Measurements from ENCODE around the gene NPTX1. TPM values are rescaled to one million over a fixed set of nuclear protein-coding genes. Genes with fewer than 3 reads are reported as not detected.

Gene NPTX1
- total and polyA plus RNA-seq, 3 donors from 2014 or later = 1.7 to 3.8 (median 3.7) TPM

DNA sequence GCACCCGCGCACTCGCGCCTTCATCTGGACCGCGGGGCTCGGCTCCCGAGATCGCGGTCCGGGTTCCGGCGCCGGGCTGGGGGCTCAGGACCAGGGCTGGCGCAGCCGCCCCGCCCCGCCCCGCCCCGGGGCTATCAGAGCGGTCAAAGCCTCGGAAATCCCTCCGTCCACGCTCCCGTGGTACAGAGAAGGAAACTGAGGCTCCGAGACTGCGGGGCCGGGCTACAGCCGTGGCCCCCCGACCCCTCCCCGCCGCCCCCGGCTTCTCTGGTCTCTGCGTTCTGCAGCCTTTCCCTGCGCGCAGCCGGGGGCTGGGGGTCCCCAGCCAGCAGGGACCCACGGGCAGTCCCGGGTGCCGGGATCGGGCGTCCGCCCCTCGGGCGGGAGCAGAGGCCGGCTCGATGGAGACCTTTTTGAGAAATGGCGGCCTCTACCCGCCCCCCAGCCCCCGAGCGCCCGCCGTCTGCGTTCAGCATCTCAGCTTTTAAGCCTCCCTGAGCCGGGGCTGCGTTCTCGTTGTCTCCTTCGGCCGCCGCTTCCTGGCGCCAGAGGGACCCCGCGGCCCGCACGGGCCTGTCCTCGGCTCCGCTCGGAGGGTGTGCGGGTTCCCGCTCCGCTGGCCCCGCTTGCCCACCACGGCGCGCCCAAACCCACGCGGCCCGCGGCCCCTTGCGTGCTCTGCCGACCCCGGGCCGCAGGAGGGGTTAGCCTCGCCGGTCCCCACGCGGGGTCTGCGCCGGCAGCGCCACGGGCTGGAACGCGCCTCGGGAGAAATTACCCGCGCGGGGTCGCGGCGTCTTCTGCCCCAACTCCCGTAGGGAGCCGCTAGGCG lies 1.5 kb upstream of the NPTX1 start:
- no peaks in the 10 kb centered on the region for H3K36me3 ChIP-seq (ENCODE audit: low read depth, missing control alignments)
- peaks cover 39% of the 10 kb centered on the region for H3K4me1 ChIP-seq
- peak; percentile 66 for DNase-seq
- peak overlapping the region in 1 of 2 donors; percentile 56 for H3K4me3 ChIP-seq
- no peaks in the 10 kb centered on the region for H3K9me3 ChIP-seq
- intact Hi-C loops (cut with DNase I; ENCODE audit: low total_unique reads) = loop anchor here (10.0 kb wide), 1 partner anchor 97 kb away; no protein-coding TSS in a partner anchor
- WGBS, 2 donors = 1 to 4% methylated on average over 8 to 71 of the region's 103 CpGs
- H3K27me3 ChIP-seq = no peaks in the 10 kb centered on the region
- no peak for TF ChIP-seq POLR2A (IDR thresholded peaks at IDR 0.05)
- TF ChIP-seq, protein P1, sequence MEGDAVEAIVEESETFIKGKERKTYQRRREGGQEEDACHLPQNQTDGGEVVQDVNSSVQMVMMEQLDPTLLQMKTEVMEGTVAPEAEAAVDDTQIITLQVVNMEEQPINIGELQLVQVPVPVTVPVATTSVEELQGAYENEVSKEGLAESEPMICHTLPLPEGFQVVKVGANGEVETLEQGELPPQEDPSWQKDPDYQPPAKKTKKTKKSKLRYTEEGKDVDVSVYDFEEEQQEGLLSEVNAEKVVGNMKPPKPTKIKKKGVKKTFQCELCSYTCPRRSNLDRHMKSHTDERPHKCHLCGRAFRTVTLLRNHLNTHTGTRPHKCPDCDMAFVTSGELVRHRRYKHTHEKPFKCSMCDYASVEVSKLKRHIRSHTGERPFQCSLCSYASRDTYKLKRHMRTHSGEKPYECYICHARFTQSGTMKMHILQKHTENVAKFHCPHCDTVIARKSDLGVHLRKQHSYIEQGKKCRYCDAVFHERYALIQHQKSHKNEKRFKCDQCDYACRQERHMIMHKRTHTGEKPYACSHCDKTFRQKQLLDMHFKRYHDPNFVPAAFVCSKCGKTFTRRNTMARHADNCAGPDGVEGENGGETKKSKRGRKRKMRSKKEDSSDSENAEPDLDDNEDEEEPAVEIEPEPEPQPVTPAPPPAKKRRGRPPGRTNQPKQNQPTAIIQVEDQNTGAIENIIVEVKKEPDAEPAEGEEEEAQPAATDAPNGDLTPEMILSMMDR (IDR thresholded peaks at IDR 0.05) = peak; percentile 34 to 50 (median 42)
- H3K27ac ChIP-seq = no peak overlapping the region

DNA sequence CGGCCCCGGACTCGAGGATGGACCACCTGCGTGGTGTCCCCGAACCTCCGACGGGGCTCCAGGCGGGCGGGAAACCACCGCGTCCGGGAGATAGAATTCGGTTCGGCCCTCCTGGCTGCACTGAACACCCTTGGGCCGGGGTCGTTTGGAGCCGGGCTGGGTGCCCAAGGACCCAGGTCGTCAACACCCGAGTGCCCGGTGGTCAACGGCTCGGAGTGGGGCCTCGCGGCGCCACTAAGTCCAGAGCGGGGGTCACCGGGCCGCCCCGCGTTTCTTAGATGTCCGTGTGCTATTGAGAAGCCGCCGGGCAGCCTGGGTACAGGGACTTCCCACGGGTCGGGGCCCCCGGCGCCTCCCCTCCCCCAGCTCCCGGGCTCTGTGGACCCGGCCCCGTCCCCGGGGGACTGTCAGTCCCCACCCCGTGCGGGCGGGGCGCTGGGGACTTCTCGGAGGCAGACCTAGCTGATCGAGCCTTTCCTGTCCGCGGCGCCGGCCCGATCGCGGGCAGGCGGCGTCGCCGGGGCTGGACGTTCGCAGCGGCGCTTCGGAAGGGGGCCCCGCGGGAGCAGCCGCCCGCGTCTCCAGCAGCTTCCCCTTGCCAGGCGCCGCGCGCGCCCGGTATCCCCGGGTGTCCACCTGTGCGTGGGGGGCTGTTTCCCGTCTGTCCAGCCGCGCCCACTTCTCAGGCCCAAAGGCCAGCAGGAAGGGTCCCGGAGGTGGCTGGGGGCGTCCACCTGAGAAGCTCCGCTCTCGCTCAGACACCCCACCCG lies 655 bp upstream of the NPTX1 start:
- TF ChIP-seq, protein P1 (IDR thresholded peaks at IDR 0.05) = no peak
- no peak for TF ChIP-seq POLR2A (IDR thresholded peaks at IDR 0.05)
- Histone ChIP-seq H3K27me3 (no peaks in the 10 kb centered on the region), H3K4me3 (peak overlapping the region in 1 of 2 donors; percentile 56), H3K36me3 (ENCODE audit: low read depth, missing control alignments) (no peaks in the 10 kb centered on the region), H3K4me1 (peaks cover 39% of the 10 kb centered on the region), H3K27ac (no peak overlapping the region), H3K9me3 (no peaks in the 10 kb centered on the region)
- WGBS, 2 donors = 1% methylated on average over 54 of the region's 84 CpGs; no CpG with 5 or more reads in 1 of the 2 donors
- no peak for DNase-seq
- intact Hi-C loops (cut with DNase I; ENCODE audit: low total_unique reads) = loop anchor here (10.0 kb wide), 1 partner anchor 98 kb away; no protein-coding TSS in a partner anchor

DNA sequence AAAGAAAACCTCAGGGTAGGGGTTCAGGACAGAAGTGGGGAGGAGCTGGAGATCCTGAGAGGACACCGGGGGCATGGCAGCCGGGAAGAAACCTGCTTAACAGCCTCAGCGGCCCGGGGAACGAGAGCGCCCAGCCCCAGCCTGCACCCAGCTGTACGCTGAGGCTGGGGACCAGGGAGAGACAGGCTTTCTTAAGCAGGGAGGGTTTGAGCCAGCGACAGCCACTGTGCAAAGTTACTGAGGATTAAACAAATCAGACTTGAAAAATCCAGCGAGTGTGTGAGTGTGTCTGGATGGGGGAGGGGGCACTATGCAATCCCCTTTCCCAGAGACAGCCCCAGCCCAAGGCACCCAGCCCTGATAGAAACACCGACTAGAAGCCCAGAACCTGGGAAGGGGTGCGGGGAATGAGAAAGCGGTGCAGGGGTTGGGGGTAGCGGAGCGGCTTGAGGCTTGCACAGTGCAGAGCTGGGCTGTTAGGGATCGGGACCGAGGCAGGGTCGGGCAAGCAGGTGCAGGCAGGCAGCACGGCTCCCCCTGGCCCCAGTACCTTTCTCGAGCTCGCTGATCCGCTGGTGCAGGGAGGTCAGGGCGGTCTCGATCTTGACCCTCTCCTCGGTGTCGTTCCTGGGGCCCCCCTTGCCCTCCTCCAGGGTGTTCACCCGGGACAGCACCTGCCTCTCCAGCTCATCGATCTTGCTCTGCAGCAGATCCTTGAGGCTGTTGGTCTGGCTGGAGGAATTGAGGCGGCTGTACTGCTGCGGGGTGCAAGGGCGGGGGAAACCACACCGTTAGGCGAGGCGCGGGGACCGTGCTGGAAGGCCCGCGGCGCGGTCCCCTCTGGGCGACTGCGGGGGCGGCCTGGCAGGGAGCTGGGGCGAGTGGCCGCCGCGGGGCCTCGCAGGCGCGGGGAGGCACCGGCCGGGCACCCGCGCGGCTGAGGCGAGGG lies 1.2 kb downstream of the NPTX1 start:
- no peak for DNase-seq
- H3K9me3 ChIP-seq = no peaks in the 10 kb centered on the region
- H3K4me1 ChIP-seq = peaks cover 31% of the 10 kb centered on the region
- H3K4me3 ChIP-seq = no peak overlapping the region
- TF ChIP-seq, protein P1 (IDR thresholded peaks at IDR 0.05) = no peak
- TF ChIP-seq POLR2A (IDR thresholded peaks at IDR 0.05) = no peak
- no peaks in the 10 kb centered on the region for H3K27me3 ChIP-seq
- intact Hi-C loops (cut with DNase I; ENCODE audit: low total_unique reads) = loop anchor here (10.0 kb wide), 1 partner anchor 100 kb away; no protein-coding TSS in a partner anchor
- H3K36me3 ChIP-seq (ENCODE audit: low read depth, missing control alignments) = no peaks in the 10 kb centered on the region
- 2 to 3% methylated on average over 37 to 44 of the region's 55 CpGs for WGBS, 2 donors
- no peak overlapping the region for H3K27ac ChIP-seq

DNA sequence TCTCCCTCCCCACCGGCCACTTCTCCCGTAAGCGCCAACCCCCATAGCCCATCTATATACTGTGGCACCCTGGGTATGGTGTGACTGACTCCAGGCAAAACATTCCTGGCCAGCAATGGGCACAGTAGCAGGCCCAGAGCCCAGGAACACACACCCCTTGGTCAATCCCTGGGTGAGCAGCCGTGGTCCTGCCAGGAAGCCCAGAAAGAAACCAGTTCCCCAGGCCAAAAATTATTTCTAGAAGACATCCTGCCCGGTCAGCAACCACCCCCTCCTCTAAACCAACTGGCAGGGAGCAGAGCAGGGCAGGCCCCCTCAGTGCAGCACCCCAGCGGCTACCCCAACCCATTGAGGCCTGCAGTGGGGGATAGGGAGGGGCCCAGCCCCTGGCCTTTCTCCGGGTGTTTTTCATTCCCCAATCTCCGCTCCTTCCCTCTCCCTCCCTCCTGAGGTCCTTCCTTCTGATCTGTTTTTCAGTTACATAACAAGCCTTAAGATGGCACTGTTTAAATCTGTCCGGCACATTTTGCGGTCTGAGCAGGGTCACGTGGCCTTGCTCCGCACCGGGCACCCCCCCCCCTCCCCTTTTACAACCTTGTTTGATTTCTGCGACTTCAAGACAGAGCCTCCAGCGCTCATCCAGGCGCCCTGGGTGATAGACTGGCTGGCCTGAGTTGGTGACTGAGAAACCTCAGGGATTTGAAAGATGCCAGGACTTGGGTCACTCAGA lies 2.0 kb downstream of the NPTX1 start:
- Histone ChIP-seq H3K27me3 (no peaks in the 10 kb centered on the region), H3K27ac (no peak overlapping the region), H3K9me3 (no peaks in the 10 kb centered on the region), H3K36me3 (ENCODE audit: low read depth, missing control alignments) (no peaks in the 10 kb centered on the region), H3K4me3 (no peak overlapping the region), H3K4me1 (peaks cover 31% of the 10 kb centered on the region)
- intact Hi-C loops (cut with DNase I; ENCODE audit: low total_unique reads) = loop anchor here (10.0 kb wide), 1 partner anchor 100 kb away; no protein-coding TSS in a partner anchor
- TF ChIP-seq, protein P1 (IDR thresholded peaks at IDR 0.05) = peak in 1 of 3 experiments; percentile 47
- no peak for TF ChIP-seq POLR2A (IDR thresholded peaks at IDR 0.05)
- 25 to 31% methylated on average over 16 of the region's 16 CpGs for WGBS, 2 donors
- no peak for DNase-seq
